Non-pigmented ciliary epithelial cell (primary cell): Measurements from ENCODE around the gene TRAPPC1.
A peak's percentile ranks its signal among the peaks of the same experiment; 100 is the strongest.

Source experiments
- DNase-seq: peaks from one replicate; pipeline ENCODE4 v3.0.0-alpha.2; 2010; ENCODE audit warnings: low read depth

TRAPPC1 gene

DNA sequence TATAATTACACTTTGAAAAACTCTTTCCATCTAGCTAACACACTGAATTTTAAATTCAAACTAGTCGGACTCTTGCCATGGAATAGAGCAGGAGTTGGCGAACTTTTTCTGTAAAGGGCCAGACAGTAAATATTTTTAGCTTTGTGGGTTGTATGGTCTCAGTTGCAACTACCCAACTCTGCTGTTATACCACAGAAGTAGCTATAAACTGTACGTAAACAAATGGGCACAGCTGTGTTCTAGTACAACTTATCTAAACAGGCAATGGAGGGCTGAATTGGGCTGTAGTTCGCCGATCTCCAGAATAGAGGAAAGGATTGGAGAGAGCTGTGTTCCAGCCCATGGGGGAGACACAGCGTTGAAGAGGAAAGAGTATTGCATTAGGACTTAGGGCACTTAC, 9.0 kb upstream of the TRAPPC1 start:
- DNase-seq, result no peak

GRCh38 chr17:7940034-7940433, 8.3 kb upstream of the TRAPPC1 start:
- DNase-seq, result no peak

DNA sequence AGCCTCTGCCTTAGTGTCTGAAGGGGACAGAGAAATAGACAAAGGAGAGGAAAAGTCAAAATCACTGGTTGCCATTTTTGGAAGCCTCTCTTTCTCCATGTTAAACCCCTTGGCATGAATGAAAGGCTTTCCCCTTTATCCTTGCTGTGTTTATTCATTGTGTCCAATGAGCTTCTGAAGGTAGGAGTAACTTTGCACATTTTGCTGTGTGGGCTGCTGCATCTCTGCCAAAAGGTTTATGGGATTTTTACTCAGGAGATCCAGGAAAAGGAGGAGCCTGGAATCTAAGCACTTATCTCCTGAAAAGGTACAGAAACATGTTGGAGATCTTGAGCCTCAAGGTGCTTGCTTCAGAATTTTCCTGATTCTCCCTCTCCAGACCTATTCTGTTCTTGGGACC, 4.1 kb upstream of the TRAPPC1 start:
- no peak for DNase-seq

- no peak for DNase-seq
Observed at GRCh38 chr17:7932949-7933348, 1.2 kb upstream of the TRAPPC1 start.

- no peak for DNase-seq
Observed at GRCh38 chr17:7932483-7932891, 741 bp upstream of the TRAPPC1 start.

GRCh38 chr17:7930841-7931631, 710 bp downstream of the TRAPPC1 start:
- no peak for DNase-seq

DNA sequence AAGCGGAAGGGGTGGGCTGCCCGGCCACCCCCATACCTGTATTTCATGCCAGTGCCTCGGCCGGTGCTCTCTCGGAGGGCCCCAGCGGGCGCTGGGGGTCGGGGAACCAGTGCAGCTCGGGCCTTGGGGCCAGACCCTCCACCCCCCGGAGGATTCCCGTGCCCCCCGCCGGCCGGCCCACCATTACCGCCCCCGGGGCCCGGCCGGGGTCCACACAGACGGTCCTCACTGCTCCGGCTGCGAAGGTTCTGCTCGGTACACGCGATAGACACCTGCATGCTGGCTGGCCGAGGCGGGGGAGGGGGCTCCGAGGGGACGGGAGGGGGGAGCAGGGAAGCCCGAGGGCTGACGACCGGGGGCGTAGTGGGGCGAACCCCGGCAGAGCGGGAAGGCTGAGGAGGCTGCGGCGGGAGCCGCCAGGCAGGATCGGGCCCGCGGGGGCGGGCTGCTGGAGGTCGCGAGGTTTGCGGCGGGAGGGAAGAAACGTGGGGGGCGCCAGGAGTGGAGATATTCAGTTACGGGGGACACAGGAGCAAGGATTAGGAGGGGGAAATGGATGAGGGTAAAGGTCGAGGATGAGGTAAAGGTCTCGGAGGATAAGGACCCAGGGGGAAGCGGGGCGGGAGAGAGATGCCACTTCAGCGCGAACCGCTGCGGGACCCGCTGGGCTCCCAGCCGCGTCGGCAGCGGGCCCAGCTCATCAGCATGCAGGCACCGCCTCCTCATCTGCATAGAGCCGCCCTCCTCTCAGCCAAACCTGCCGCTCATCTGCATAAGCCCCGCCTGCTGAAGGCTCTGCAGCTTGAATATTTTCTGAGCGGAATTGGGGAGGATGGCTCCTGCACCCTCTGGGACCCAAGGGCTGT, 2.4 kb downstream of the TRAPPC1 start, which contains the start of gene KCNAB3:
Gene KCNAB3, minus strand, starts transcription at position 699 of the 866 bp plus-strand sequence. Its CDS starts 421 bp downstream, at position 278.
- no peak for DNase-seq

DNA sequence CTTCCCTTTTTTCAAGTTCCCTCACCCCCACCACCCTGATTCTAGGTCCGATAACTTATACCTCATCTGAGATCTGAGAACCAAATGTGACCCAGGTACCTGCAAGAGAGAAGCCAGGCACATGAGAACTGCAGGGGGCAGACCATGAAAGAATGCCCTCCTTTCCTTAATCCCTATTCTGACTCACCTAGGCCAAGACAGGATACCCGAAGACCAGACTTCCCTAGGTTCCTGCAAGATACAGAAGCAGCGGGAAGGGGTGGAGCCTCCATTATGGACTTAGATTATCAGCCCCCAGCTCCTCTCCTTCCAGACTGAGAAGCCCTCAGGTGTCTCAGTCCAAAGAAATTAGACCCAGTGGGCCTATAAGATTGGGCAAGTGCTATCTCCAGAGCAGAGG, 4.2 kb downstream of the TRAPPC1 start:
- no peak for DNase-seq

DNA sequence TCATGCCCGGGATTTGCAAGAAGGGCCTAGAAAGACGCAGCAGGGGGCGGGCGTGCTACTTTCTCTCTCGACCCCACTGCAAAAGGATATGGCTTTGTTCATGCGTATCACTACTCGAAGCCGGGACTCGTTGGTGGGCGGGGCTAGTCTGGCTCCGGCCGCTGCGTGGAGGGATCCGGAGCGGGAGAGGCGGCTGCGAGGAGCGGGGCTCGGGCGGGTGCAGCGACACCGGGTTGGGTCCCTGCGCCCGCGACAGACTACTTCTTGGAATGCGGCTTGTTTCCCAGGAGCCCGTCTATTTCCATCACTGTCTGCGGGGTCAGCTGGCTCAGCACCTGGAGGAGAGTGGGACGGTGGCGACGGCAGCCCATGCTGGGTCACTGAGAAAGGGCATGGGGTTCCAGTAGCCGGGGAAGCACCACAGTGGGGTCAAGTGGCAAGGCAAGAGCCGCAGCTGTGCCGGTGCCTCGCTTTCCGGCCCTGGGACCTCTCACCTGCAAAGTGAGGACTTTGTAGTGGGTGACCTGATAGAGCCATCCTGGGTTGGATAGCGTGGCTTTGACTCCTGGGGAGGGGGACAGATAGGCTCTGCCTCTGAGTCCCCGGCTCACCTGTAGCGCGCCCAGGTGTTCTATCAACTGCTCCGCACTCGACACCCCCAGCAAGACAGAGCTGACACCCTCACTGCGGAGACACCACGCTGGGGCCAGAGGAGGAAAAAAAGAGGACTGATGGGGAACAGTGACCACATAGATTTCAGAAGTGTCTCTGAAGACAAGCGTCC, 8.7 kb downstream of the TRAPPC1 start:
- no peak for DNase-seq

GRCh38 chr17:7922269-7922844, 9.4 kb downstream of the TRAPPC1 start:
- DNase-seq, result no peak

GRCh38 chr17:7916808-7917207, 14.9 kb downstream of the TRAPPC1 start:
- peak; percentile 50 for DNase-seq

DNA sequence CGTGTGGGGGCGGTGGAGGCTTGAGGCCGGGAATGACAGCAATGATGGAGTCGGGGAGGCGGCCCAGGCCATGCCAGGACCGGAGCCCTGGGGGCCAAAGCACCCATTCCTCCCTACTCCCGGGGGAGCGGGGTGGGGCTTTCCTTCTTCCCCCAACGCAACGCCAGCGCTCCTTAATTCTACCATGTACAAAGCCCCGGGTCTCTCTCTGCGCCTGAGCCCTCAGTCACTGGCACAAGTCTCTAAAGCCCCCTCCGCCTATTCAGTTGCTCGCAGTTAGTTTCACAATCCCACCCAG, 15.4 kb downstream of the TRAPPC1 start:
- DNase-seq, result no peak

GRCh38 chr17:7915611-7916384, 15.9 kb downstream of the TRAPPC1 start, which contains the start of gene RNF227:
Gene RNF227, minus strand, starts transcription at chr17:7916289. Its CDS starts 94 bp downstream, at chr17:7916195.
- peak; percentile 83 for DNase-seq

DNA sequence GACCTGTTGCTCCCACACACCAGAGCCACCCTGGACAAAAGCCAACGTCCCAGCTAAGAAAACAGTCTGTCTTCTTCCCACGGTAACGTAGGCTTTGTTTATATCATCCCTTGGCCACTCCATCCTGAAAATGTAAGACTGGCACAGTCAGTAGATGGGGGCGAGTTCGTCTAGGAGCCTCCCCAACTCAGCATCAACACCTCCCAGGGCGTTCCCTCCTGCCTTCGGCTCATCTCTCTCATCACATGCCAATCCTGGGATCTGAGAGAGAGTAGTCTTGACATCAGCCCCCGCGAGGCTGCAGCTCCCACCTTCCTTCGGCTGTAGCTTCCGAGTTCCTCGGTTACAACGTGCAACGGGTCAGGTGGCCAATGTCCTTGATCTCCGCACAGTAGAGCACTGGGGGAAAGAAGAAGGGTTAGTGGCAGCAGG, 16.6 kb downstream of the TRAPPC1 start:
- DNase-seq, result no peak

DNA sequence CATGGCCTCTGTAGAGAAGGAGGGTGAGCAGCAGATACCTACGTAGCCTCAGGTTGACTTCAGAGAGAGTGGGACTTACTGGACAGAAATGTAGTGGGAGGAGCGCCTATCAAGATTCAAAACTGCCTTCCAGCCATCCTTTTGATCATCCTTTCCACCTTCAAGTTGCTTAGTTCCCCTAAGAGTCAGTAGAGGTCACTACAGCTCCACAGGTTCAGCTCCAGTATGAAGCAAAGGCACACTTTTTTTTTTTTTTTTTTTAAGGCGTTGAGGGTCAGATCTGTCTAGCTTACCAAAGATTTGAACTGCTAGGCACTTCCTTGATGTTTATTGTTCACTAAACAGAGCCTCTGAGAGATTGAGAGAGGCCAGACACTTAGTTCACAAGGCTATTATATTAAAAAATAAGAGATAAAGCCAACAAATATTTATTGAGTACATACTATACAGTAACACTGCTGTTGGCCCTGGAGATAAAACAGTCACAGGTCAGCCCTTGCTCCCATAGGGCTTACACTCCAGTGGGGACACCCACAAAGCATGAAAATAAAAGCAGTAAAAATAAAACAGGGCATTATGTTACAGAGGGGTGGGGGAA, 18.7 kb downstream of the TRAPPC1 start:
- DNase-seq, result no peak

DNA sequence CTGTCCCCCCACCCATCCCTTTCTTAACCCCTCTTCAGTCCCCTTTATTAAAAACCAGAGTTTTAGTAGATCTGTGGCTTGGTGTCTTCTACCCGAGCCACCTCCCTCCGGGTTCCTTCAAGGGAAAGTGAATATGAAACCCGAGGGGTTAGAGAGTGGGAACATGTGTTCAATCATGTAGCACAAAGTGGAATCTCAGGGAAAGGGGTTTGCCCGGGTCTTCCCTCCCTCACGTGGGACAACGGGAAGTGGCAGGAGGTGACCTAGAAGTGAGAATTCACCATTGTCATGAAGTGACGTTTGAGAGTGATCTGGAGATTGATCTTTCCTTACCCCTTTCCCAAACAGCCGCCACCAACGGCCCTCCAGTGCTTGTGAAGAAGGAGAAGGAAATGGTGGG, 20.6 kb downstream of the TRAPPC1 start:
- DNase-seq, result no peak

DNA sequence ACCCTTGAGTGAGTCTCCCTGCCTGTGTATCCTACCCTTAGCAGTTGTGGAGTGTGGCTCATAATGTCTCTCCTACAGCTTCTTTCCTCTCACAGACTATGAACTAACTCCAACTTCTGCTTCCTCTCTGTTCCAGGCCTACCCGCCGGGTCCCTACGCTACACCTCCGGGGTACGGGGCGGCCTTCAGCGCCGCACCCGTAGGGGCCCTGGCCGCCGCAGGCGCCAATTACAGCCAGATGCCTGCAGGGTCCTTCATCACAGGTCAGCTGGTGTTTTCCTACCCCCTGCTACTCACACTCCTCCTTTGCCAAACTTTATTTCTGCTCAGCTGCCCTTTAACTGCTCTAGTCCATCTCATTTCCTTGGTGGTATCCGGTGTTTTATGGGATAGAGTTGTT, 21.0 kb downstream of the TRAPPC1 start:
- no peak for DNase-seq

DNA sequence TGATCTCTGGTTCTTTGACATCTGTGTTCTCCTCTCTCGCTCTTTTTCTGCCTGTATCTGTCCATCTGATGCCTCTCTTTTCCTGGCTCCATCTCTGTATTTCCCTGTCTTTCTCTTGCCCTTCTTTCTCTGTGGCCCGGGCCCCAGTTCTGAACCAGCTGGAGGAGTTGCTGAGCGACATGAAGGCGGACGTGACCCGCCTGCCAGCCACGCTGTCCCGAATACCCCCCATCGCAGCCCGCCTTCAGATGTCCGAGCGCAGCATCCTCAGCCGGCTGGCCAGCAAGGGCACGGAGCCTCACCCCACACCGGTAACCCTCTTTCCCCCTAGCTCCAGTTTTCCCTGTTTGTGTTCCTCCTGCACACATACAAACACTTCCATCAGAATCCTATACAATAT, 21.5 kb downstream of the TRAPPC1 start:
- no peak for DNase-seq

GRCh38 chr17:7909089-7909488, 22.7 kb downstream of the TRAPPC1 start:
- no peak for DNase-seq

DNA sequence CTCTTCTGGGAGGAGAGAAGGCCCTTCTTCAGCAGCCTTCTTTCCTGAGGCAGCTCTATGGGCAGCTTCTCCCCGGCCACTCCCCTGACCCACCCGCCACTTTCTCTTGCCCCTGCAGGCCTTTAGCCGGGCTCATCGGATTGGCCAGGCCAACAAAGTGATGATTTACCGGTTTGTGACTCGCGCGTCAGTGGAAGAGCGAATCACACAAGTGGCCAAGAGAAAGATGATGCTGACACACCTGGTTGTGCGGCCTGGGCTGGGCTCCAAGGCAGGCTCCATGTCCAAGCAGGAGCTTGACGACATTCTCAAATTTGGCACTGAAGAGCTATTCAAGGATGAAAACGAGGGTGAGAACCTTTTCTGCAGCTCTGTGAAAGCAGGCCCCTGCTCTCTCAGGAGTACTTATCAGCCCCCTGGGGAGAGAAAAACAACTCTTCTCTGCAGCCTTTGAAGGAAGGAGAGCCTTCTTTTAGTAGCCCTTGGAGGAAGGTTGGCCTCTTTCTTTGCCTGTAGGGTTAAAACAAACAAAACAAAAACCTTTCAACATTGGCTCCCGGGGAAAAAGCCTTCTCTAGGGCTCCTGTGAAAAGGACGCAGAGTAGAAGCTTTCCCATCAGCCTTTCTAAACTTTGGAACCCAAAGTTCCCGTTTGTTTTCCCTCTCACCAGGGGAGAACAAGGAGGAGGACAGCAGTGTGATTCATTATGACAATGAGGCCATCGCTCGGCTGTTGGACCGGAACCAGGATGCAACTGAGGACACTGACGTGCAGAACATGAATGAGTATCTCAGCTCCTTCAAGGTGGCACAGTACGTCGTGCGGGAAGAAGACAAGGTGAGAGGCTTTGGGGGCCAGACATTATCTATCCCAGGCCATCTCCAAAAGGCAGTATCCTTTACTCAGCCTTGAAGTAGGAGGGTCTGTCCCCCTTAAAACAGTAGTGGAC, 28.3 kb downstream of the TRAPPC1 start:
- DNase-seq, result no peak
